Measurements from ENCODE around the gene LRRC4C.

- no peak for TF ChIP-seq POLR2A (IDR thresholded peaks at IDR 0.05)
- TF ChIP-seq CTCF (IDR thresholded peaks at IDR 0.05): no peak
Measured at GRCh38 chr11:41189701-41190436, 269.6 kb downstream of the LRRC4C start.

All from Peyer's patch (tissue), 4 donors.